ENCODE measurements around the gene SLC39A8. TPM values are rescaled to one million over a fixed set of nuclear protein-coding genes. Genes with fewer than 3 reads are reported as not detected.

Gene SLC39A8
- total and polyA plus RNA-seq, 9 of the 15 experiments (the other 6 are each of a cell fraction or from before 2014, with no cell fraction given), result 8.2 to 30.3 (median 25.0) TPM

DNA sequence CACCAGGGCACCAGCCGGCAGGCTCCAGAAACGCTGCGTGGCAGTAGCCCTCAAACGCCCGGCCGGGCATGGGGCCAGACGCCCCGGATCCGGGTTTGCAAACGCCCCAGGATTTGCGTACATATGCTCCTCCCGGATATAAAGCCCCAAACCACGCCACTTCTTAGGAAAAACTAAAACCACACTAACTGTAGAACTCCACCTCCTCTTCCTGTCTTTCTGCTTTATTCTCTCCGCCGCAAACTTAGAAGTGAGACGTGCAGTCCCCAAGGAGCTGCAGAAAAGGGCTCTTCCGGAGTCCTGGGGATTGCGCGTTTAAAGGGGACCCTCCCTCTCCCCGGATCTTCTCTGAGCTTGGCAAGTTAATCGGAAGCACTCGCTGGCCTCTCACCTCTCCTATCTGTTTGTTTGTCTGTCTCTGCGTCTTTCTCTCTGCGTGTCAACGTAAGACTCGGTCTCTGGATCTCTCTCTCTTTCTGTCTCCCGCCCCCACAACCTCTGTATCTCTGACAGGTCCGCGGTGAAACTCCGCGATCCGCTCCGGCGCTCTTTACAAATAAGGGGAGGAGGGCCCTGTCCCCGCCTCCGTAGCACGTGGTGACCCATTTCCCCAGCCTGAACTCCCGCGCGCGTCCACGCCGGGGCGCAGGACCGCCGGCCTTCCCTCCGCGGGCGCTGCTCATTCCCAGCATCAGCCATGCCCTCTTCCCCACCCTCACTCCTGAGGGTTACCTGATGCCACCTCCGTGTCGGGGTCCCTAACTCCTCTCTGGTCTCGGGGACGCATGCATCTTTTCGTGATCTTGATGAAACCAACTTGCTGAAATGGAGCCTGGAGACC lies at the start of gene SLC39A8 (continued):
- TF ChIP-seq ETS1 (conservative IDR thresholded peaks at IDR 0.05; ENCODE audit: control insufficient read depth, low read depth, low read length) (no peak; the same call in 1 of the 2 replicates), MCM5 (IDR thresholded peaks at IDR 0.05; ENCODE audit: low read depth) (no peak), ZNF124 (CRISPR knock-in tag; IDR thresholded peaks at IDR 0.05) (no peak), ZNF197 (CRISPR knock-in tag; IDR thresholded peaks at IDR 0.05; ENCODE audit: low read depth) (no peak), CREM (IDR thresholded peaks at IDR 0.05; ENCODE audit: low read depth) (peak; percentile 45), NCOR1 (IDR thresholded peaks at IDR 0.05) (peak; percentile 28), GTF2E2 (tag; IDR thresholded peaks at IDR 0.05) (no peak), HNRNPLL (IDR thresholded peaks at IDR 0.05; ENCODE audit: low read depth, low read length, poor library complexity, severe bottlenecking) (peak; percentile 59), PHF20 (IDR thresholded peaks at IDR 0.05; ENCODE audit: partially characterized antibody) (peak; percentile 42), ZFX (CRISPR knock-in tag; IDR thresholded peaks at IDR 0.05) (peak; percentile 57), SUPT5H (IDR thresholded peaks at IDR 0.05) (peak; percentile 72), NR2C1 (IDR thresholded peaks at IDR 0.05) (peak; percentile 33; the same call in 1 of the 2 replicates), NR2C1 (tag; IDR thresholded peaks at IDR 0.05) (no peak), HNRNPK (IDR thresholded peaks at IDR 0.05; ENCODE audit: low read depth, low read length, poor library complexity, severe bottlenecking) (no peak), KAT7 (CRISPR knock-in tag; IDR thresholded peaks at IDR 0.05; ENCODE audit: borderline replicate concordance) (0 out of 2 replicates have a peak, but pooled peaks have one; percentile 52), MAZ (CRISPR knock-in tag; conservative IDR thresholded peaks at IDR 0.05 in 1 of 2, IDR thresholded peaks at IDR 0.05 in 1 of 2) (peak in 1 of 2 experiments; percentile 80; a peak in 2 of 4 replicates), SP1 (CRISPR knock-in tag; IDR thresholded peaks at IDR 0.05) (peak; percentile 78; the same call in 1 of the 2 replicates)
- TF ChIP-seq, protein P1, sequence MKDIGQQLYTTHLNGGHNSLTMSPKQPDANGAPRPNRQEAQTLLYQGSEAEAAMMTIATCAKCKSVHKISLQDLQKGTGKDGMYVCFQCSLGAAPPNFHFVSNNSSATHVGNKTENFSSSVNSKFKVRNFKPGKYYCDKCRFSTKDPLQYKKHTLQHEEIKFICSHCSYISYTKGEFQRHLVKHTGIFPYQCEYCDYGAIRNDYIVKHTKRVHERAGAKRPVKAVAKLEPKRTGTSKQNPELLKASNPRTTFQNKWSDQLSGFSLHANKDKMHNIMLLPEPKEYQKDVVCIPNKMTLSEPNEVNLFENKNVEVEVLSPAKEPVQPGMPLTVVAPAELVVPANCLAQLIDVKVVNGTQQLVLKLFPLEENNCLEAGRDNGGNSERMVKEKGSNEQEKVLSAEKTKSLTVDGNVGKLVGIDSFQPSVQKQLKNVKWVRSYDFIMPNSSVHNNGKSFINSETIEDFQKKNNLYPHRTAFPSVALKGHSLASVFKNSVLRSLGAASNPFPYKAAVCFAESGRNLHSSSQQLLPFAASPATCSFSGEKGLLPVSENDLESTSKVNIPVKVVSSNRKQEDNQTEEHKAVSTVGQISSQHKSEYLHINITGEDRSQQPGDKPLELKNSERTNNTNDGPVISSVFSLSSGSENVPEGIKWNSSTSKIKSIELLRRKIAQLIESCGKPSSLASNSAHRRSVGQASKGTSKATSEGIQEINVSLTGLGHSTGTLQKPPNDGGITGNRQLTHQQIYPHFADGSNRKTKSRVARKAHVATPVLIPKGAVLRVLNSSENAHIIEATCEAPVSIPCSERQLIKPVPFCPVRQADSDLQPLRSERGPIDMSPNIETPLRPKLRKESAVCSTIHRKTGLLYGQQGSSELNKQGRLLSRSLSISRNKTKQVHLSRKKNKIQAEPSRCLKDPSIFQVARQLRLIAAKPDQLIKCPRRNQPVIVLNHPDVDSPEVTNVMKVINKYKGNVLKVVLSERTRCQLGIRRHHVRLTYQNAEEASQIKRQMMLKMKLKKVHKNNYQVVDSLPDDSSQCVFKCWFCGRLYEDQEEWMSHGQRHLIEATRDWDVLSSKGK (CRISPR knock-in tag; IDR thresholded peaks at IDR 0.05), result no peak
- TF ChIP-seq, protein P2, sequence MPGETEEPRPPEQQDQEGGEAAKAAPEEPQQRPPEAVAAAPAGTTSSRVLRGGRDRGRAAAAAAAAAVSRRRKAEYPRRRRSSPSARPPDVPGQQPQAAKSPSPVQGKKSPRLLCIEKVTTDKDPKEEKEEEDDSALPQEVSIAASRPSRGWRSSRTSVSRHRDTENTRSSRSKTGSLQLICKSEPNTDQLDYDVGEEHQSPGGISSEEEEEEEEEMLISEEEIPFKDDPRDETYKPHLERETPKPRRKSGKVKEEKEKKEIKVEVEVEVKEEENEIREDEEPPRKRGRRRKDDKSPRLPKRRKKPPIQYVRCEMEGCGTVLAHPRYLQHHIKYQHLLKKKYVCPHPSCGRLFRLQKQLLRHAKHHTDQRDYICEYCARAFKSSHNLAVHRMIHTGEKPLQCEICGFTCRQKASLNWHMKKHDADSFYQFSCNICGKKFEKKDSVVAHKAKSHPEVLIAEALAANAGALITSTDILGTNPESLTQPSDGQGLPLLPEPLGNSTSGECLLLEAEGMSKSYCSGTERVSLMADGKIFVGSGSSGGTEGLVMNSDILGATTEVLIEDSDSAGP (CRISPR knock-in tag; IDR thresholded peaks at IDR 0.05), result peak; percentile 79
- TF ChIP-seq, protein P3, sequence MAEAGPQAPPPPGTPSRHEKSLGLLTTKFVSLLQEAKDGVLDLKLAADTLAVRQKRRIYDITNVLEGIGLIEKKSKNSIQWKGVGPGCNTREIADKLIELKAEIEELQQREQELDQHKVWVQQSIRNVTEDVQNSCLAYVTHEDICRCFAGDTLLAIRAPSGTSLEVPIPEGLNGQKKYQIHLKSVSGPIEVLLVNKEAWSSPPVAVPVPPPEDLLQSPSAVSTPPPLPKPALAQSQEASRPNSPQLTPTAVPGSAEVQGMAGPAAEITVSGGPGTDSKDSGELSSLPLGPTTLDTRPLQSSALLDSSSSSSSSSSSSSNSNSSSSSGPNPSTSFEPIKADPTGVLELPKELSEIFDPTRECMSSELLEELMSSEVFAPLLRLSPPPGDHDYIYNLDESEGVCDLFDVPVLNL (CRISPR knock-in tag; IDR thresholded peaks at IDR 0.05; ENCODE audit: low read depth), result no peak
